Naive B cell (primary cell): Measurements from ENCODE around the gene MTHFS. TPM values are rescaled to one million over a fixed set of nuclear protein-coding genes. Genes with fewer than 3 reads are reported as not detected.
"Not testable (repeated sequence)": the region's sequence is repeated elsewhere in the genome, so short reads cannot be mapped to it uniquely, and the experiment has no call there.

ENCODE experiments used
- ATAC-seq, 2 donors: fragments of 150-1000 bp; cut with Tn5 transposase; 2 replicates each; pipeline ENCODE4 v1.10.0; 2021; ENCODE audit warnings: low read depth in 2 of 2, mild to moderate bottlenecking in 2 of 2, moderate library complexity in 2 of 2
- DNase-seq: peaks from one replicate; pipeline ENCODE4 v3.0.0; 2022
- H3K27ac Mint-ChIP-seq, 6 donors: one replicate each; pipeline ENCODE4 v1.8.0; 2020 to 2022; ENCODE audit warnings: mild to moderate bottlenecking in 6 of 6, mixed read lengths in 6 of 6, moderate library complexity in 5 of 6, inconsistent platforms in 2 of 6
- H3K27me3 Mint-ChIP-seq, 3 donors: one replicate each; pipeline ENCODE4 v1.8.0; 2021 to 2022; ENCODE audit warnings: mixed read lengths in 3 of 3, mild to moderate bottlenecking in 1 of 3
- H3K36me3 Mint-ChIP-seq, 2 donors: one replicate each; pipeline ENCODE4 v1.8.0; 2020 to 2022; ENCODE audit warnings: mixed read lengths in 2 of 2, inconsistent platforms in 1 of 2, mild to moderate bottlenecking in 1 of 2
- H3K4me1 Mint-ChIP-seq, 3 donors: one replicate each; pipeline ENCODE4 v1.8.0; 2020 to 2022; ENCODE audit warnings: mixed read lengths in 3 of 3, inconsistent platforms in 1 of 3, mild to moderate bottlenecking in 1 of 3, moderate library complexity in 1 of 3
- H3K4me3 Mint-ChIP-seq, 8 donors: one replicate each; pipeline ENCODE4 v1.8.0; 2020 to 2022; ENCODE audit warnings: mild to moderate bottlenecking in 8 of 8, mixed read lengths in 8 of 8, moderate library complexity in 8 of 8, inconsistent platforms in 2 of 8
- H3K9me3 Mint-ChIP-seq, 7 donors: one replicate each; pipeline ENCODE4 v1.8.0; 2020 to 2022; ENCODE audit warnings: mixed read lengths in 7 of 7, mild to moderate bottlenecking in 5 of 7, inconsistent platforms in 2 of 7, moderate library complexity in 1 of 7
- polyA plus RNA-seq, 6 donors: library from polyadenylated mRNA; unstranded; fragments of 300-500 nt; fragmentation: Illumina TruSeq; gene quantifications; one replicate each; pipeline ENCODE4 v1.2.3, GENCODE V29; 2021; ENCODE audit warnings: low read depth in 6 of 6

The MTHFS gene
- polyA plus RNA-seq = 100 to 1,000 TPM in 1 of 6 donors, 10 to 100 TPM in 5; 60.0 to 107 (median 76.3) TPM

GRCh38 chr15:79896634-79897379, at the start of gene MTHFS:
Gene MTHFS, minus strand, starts transcription at chr15:79897014. Its CDS starts 26 bp downstream, at chr15:79896988.
- ATAC-seq (peak; percentile 83 to 84), DNase-seq (peak; percentile 85)
- H3K4me1 Mint-ChIP-seq = peaks cover 29 to 38% (median 36%) of the 10 kb centered on the region in 3 donors
- H3K36me3 Mint-ChIP-seq = peaks cover 8 to 11% of the 10 kb centered on the region in 2 donors
- peak within 1 kb of the TSS; percentile 98 to 100 (median 99) for H3K27ac Mint-ChIP-seq
- H3K27me3 Mint-ChIP-seq = no peaks in the 10 kb centered on the region
- H3K9me3 Mint-ChIP-seq = peaks cover 0 to 4% (median 0%) of the 10 kb centered on the region in 7 donors
- H3K4me3 Mint-ChIP-seq = peak within 1 kb of the TSS; percentile 91 to 100 (median 98)

GRCh38 chr15:79944622-79945021, 47.8 kb upstream of the MTHFS start:
- ATAC-seq = no peak
- H3K9me3 Mint-ChIP-seq = peaks cover 0 to 1% (median 0%) of the 10 kb centered on the region in 7 donors
- H3K4me3 Mint-ChIP-seq = no peak overlapping the region
- no peak for DNase-seq
- peaks cover 11 to 18% (median 12%) of the 10 kb centered on the region in 3 donors for H3K27me3 Mint-ChIP-seq
- H3K4me1 Mint-ChIP-seq = peaks cover 7 to 13% (median 10%) of the 10 kb centered on the region in 3 donors
- H3K27ac Mint-ChIP-seq = no peak overlapping the region
- H3K36me3 Mint-ChIP-seq = no peaks in the 10 kb centered on the region

GRCh38 chr15:79943820-79944219, 47.0 kb upstream of the MTHFS start:
- Mint-ChIP-seq H3K36me3 (no peaks in the 10 kb centered on the region), H3K4me3 (no peak overlapping the region)

GRCh38 chr15:79942741-79943481, 46.1 kb upstream of the MTHFS start:
- H3K4me3 Mint-ChIP-seq = no peak overlapping the region
- no peak for DNase-seq
- peaks cover 0 to 4% (median 0%) of the 10 kb centered on the region in 7 donors for H3K9me3 Mint-ChIP-seq
- H3K4me1 Mint-ChIP-seq = peaks cover 3 to 6% (median 4%) of the 10 kb centered on the region in 3 donors
- ATAC-seq = no peak
- no peaks in the 10 kb centered on the region for H3K36me3 Mint-ChIP-seq
- no peak overlapping the region for H3K27ac Mint-ChIP-seq
- H3K27me3 Mint-ChIP-seq = peaks cover 11 to 20% (median 18%) of the 10 kb centered on the region in 3 donors

More at GRCh38 chr15:79943820-79944219, 47.0 kb upstream of the MTHFS start:
- H3K27me3 Mint-ChIP-seq = peaks cover 11 to 24% (median 18%) of the 10 kb centered on the region in 3 donors
- H3K9me3 Mint-ChIP-seq = peaks cover 0 to 4% (median 0%) of the 10 kb centered on the region in 7 donors
- no peak overlapping the region for H3K27ac Mint-ChIP-seq
- DNase-seq = no peak
- ATAC-seq = no peak
- H3K4me1 Mint-ChIP-seq = peaks cover 7 to 12% (median 10%) of the 10 kb centered on the region in 3 donors

GRCh38 chr15:79939399-79939798, 42.6 kb upstream of the MTHFS start:
- H3K27me3 Mint-ChIP-seq = peaks cover 6 to 30% (median 18%) of the 10 kb centered on the region in 3 donors
- no peaks in the 10 kb centered on the region for H3K36me3 Mint-ChIP-seq
- DNase-seq (no peak), ATAC-seq (no peak)
- H3K9me3 Mint-ChIP-seq = peaks cover 0 to 4% (median 0%) of the 10 kb centered on the region in 7 donors
- no peak overlapping the region for H3K4me3 Mint-ChIP-seq
- H3K4me1 Mint-ChIP-seq = no peaks in the 10 kb centered on the region
- no peak overlapping the region for H3K27ac Mint-ChIP-seq

- ATAC-seq (no peak), DNase-seq (no peak)
- no peak overlapping the region for H3K4me3 Mint-ChIP-seq
- H3K27me3 Mint-ChIP-seq = peaks cover 6 to 36% (median 18%) of the 10 kb centered on the region in 3 donors
- no peak overlapping the region for H3K27ac Mint-ChIP-seq
- no peaks in the 10 kb centered on the region for H3K4me1 Mint-ChIP-seq
- H3K9me3 Mint-ChIP-seq = peaks cover 0 to 4% (median 0%) of the 10 kb centered on the region in 7 donors
- H3K36me3 Mint-ChIP-seq = no peaks in the 10 kb centered on the region
These were observed 41.3 kb upstream of the MTHFS start for GRCh38 chr15:79938143-79938542.

- peaks cover 14 to 37% (median 32%) of the 10 kb centered on the region in 3 donors for H3K27me3 Mint-ChIP-seq
- H3K36me3 Mint-ChIP-seq, H3K27ac Mint-ChIP-seq, ATAC-seq, H3K4me3 Mint-ChIP-seq, H3K9me3 Mint-ChIP-seq, DNase-seq, H3K4me1 Mint-ChIP-seq: not testable (repeated sequence)
These were observed 38.9 kb upstream of the MTHFS start for GRCh38 chr15:79935556-79936201.

GRCh38 chr15:79933231-79933630, 36.4 kb upstream of the MTHFS start:
- DNase-seq (no peak), ATAC-seq (no peak)
- H3K27me3 Mint-ChIP-seq = peaks cover 27 to 34% (median 32%) of the 10 kb centered on the region in 3 donors
- H3K9me3 Mint-ChIP-seq = peaks cover 0 to 4% (median 0%) of the 10 kb centered on the region in 7 donors
- H3K27ac Mint-ChIP-seq = no peak overlapping the region
- H3K4me1 Mint-ChIP-seq = no peaks in the 10 kb centered on the region
- no peak overlapping the region for H3K4me3 Mint-ChIP-seq
- H3K36me3 Mint-ChIP-seq = no peaks in the 10 kb centered on the region

GRCh38 chr15:79932447-79932846, 35.6 kb upstream of the MTHFS start:
- H3K36me3 Mint-ChIP-seq = no peaks in the 10 kb centered on the region
- H3K9me3 Mint-ChIP-seq = peaks cover 0 to 4% (median 0%) of the 10 kb centered on the region in 7 donors
- peaks cover 27 to 34% (median 32%) of the 10 kb centered on the region in 3 donors for H3K27me3 Mint-ChIP-seq
- H3K4me3 Mint-ChIP-seq = no peak overlapping the region
- no peak for DNase-seq
- no peak for ATAC-seq
- no peak overlapping the region for H3K27ac Mint-ChIP-seq
- no peaks in the 10 kb centered on the region for H3K4me1 Mint-ChIP-seq

- no peak overlapping the region for H3K4me3 Mint-ChIP-seq
- H3K36me3 Mint-ChIP-seq = no peaks in the 10 kb centered on the region
- ATAC-seq (no peak), DNase-seq (no peak)
- no peak overlapping the region for H3K27ac Mint-ChIP-seq
- H3K4me1 Mint-ChIP-seq = no peaks in the 10 kb centered on the region
- H3K9me3 Mint-ChIP-seq = peaks cover 0 to 4% (median 0%) of the 10 kb centered on the region in 7 donors
- H3K27me3 Mint-ChIP-seq = peaks cover 27 to 32% (median 29%) of the 10 kb centered on the region in 3 donors
These were observed 33.7 kb upstream of the MTHFS start for GRCh38 chr15:79930516-79930915.

- H3K9me3 Mint-ChIP-seq = peaks cover 0 to 4% (median 0%) of the 10 kb centered on the region in 7 donors
- H3K27me3 Mint-ChIP-seq = peaks cover 25 to 32% (median 27%) of the 10 kb centered on the region in 3 donors
- H3K27ac Mint-ChIP-seq = peak overlapping the region in 2 of 6 donors; percentile 33 to 46
- no peak for ATAC-seq
- no peaks in the 10 kb centered on the region for H3K36me3 Mint-ChIP-seq
- no peak overlapping the region for H3K4me3 Mint-ChIP-seq
- DNase-seq = no peak
- no peaks in the 10 kb centered on the region for H3K4me1 Mint-ChIP-seq
These were observed 32.6 kb upstream of the MTHFS start for GRCh38 chr15:79929412-79929811.

GRCh38 chr15:79926116-79926515, 29.3 kb upstream of the MTHFS start:
- not testable (repeated sequence) for H3K27ac Mint-ChIP-seq, ATAC-seq, DNase-seq, H3K36me3 Mint-ChIP-seq
- H3K4me3 Mint-ChIP-seq = peak overlapping the region in 1 of 8 donors; percentile 56
- H3K27me3 Mint-ChIP-seq = peaks cover 6 to 18% (median 14%) of the 10 kb centered on the region in 3 donors
- H3K9me3 Mint-ChIP-seq = peaks cover 4 to 15% (median 9%) of the 10 kb centered on the region in 7 donors
- peaks cover 22 to 26% (median 25%) of the 10 kb centered on the region in 3 donors for H3K4me1 Mint-ChIP-seq

- ATAC-seq (no peak), DNase-seq (no peak)
- Mint-ChIP-seq H3K27me3 (peaks cover 0 to 5% (median 4%) of the 10 kb centered on the region in 3 donors), H3K27ac (peak overlapping the region in 3 of 6 donors; percentile 30 to 97 (median 97)), H3K4me1 (peaks cover 22 to 26% (median 25%) of the 10 kb centered on the region in 3 donors), H3K36me3 (peaks cover 6 to 14% of the 10 kb centered on the region in 2 donors), H3K4me3 (peak overlapping the region in 7 of 8 donors; percentile 32 to 97 (median 60)), H3K9me3 (peaks cover 4 to 30% (median 12%) of the 10 kb centered on the region in 7 donors)
These were observed 27.6 kb upstream of the MTHFS start for GRCh38 chr15:79924379-79924778.
